Measurements from ENCODE around the gene SFRP4.
"Not testable (repeated sequence)": the region's sequence is repeated elsewhere in the genome, so short reads cannot be mapped to it uniquely, and the experiment has no call there.

The SFRP4 gene

DNA sequence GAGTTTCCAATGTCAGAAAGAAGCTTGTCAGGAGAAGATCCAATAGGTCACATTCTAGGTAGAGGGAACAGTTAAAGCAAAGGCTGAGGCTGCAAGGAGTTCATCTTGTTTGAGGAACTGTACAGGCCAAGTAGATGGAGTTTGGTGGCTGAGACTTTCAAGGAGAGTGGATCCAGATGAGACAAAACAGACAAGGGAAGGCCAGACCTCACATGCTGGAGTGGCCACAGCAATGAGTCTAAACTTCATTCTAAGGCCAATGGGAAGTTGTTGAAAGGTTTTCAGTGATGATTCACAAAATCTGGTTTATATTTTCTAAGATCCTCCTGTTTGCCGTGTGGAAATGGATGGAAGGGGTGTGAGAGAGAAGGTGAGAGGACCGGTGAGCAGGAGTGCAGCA is 43.9 kb upstream of the SFRP4 start:
- no peaks in the 10 kb centered on the region for H3K9me3 ChIP-seq (ENCODE audit: insufficient read depth, low read depth, low read length)
- H3K4me1 ChIP-seq (ENCODE audit: insufficient read depth, low read length, poor library complexity, severe bottlenecking), result no peaks in the 10 kb centered on the region
- TF ChIP-seq, protein P1, sequence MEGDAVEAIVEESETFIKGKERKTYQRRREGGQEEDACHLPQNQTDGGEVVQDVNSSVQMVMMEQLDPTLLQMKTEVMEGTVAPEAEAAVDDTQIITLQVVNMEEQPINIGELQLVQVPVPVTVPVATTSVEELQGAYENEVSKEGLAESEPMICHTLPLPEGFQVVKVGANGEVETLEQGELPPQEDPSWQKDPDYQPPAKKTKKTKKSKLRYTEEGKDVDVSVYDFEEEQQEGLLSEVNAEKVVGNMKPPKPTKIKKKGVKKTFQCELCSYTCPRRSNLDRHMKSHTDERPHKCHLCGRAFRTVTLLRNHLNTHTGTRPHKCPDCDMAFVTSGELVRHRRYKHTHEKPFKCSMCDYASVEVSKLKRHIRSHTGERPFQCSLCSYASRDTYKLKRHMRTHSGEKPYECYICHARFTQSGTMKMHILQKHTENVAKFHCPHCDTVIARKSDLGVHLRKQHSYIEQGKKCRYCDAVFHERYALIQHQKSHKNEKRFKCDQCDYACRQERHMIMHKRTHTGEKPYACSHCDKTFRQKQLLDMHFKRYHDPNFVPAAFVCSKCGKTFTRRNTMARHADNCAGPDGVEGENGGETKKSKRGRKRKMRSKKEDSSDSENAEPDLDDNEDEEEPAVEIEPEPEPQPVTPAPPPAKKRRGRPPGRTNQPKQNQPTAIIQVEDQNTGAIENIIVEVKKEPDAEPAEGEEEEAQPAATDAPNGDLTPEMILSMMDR (conservative IDR thresholded peaks at IDR 0.05; ENCODE audit: low read length), result no peak
- TF ChIP-seq EZH2phosphoT487 (IDR thresholded peaks at IDR 0.05; ENCODE audit: borderline replicate concordance), result no peak
- H3K36me3 ChIP-seq (ENCODE audit: insufficient read depth, low read length), result no peaks in the 10 kb centered on the region
- H3K4me2 ChIP-seq (ENCODE audit: low read depth, low read length, poor library complexity, severe bottlenecking), result no peak overlapping the region
- H3F3A ChIP-seq (ENCODE audit: low read depth), result no peaks in the 10 kb centered on the region
- H3K79me2 ChIP-seq (ENCODE audit: insufficient read depth, low read length), result no peaks in the 10 kb centered on the region
- no peaks in the 10 kb centered on the region for H3K27me3 ChIP-seq (ENCODE audit: insufficient read depth, low read length, poor library complexity, severe bottlenecking)
- H3K9me2 ChIP-seq (replicated peaks; ENCODE audit: low read depth, low read length), result no peaks in the 10 kb centered on the region
- no peak overlapping the region for H3K4me3 ChIP-seq (ENCODE audit: low read length, poor library complexity, severe bottlenecking)
- no peak overlapping the region for H3K9ac ChIP-seq (ENCODE audit: low read depth, low read length, poor library complexity, severe bottlenecking)
- no peaks in the 10 kb centered on the region for H4K20me1 ChIP-seq (ENCODE audit: insufficient read depth, low read length, poor library complexity, severe bottlenecking)
- H2AFZ ChIP-seq (ENCODE audit: low read length), result no peak overlapping the region

DNA sequence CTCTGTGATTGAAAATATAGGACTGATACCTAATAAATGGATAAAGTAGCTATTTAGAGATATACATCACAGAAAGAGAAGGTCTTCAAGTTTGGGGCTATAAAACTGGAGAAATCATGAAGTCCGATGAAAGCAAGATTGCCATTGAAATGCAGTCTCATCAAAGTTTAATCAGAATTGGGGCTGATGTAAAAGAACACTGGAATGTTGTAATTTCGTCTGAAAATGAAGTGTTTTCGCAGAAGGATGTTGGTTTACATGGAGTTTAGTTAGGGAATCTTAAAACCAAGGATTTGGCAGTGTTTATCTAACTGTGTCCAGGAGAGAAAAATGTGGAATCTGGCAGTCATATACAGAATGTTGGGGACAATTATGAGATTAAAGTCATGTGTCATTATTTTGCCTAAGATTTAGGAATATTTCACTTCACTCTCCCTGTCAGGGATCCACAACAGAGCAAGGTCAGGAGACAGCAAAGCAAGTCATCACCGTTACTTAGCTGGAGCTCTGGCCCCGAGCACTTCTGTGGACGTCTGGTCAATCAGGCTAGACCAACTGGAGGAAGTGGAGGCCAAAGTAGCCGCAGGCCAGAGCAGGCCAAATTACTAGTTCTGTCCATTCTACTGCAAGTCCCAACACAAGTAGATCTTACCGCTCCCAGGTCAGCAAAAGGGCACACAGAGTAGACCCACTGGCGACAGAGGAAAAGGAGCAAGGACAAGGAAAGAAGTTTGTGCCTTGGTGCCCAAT is 40.8 kb upstream of the SFRP4 start:
- H3K79me2 ChIP-seq (ENCODE audit: insufficient read depth, low read length), result no peaks in the 10 kb centered on the region
- no peak for TF ChIP-seq EZH2phosphoT487 (IDR thresholded peaks at IDR 0.05; ENCODE audit: borderline replicate concordance)
- TF ChIP-seq, protein P1 (conservative IDR thresholded peaks at IDR 0.05; ENCODE audit: low read length), result no peak
- H2AFZ ChIP-seq (ENCODE audit: low read length), result no peak overlapping the region
- 0 out of 2 replicates have a peak, but pooled peaks cover 3% of the 10 kb centered on the region for H3K36me3 ChIP-seq (ENCODE audit: insufficient read depth, low read length)
- H3K9me3 ChIP-seq (ENCODE audit: insufficient read depth, low read depth, low read length), result no peaks in the 10 kb centered on the region
- H3K4me1 ChIP-seq (ENCODE audit: insufficient read depth, low read length, poor library complexity, severe bottlenecking), result peaks cover 4% of the 10 kb centered on the region
- no peak overlapping the region for H3K9ac ChIP-seq (ENCODE audit: low read depth, low read length, poor library complexity, severe bottlenecking)
- H3K9me2 ChIP-seq (replicated peaks; ENCODE audit: low read depth, low read length), result no peaks in the 10 kb centered on the region
- no peaks in the 10 kb centered on the region for H4K20me1 ChIP-seq (ENCODE audit: insufficient read depth, low read length, poor library complexity, severe bottlenecking)
- H3F3A ChIP-seq (ENCODE audit: low read depth), result no peaks in the 10 kb centered on the region
- no peak overlapping the region for H3K4me3 ChIP-seq (ENCODE audit: low read length, poor library complexity, severe bottlenecking)
- no peaks in the 10 kb centered on the region for H3K27me3 ChIP-seq (ENCODE audit: insufficient read depth, low read length, poor library complexity, severe bottlenecking)
- H3K4me2 ChIP-seq (ENCODE audit: low read depth, low read length, poor library complexity, severe bottlenecking), result no peak overlapping the region

DNA sequence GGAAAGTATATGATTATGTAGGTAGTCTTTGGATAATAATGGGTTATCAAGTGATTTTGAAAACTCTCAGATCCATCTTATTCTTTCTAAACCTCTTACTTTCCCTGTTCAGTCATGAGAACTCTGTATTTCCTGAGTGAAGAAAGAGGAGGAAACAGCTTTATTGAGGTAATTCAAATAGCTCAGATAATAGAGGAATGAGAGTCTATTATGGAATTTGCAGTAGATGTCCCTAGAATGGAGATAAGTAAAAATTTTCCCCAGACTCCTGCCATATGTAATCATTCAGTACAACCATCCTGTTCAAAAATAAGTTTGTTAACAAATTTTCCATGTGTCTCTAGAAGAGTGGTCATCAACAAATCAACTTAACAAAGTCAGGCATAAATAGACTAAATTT is 40.2 kb upstream of the SFRP4 start:
- no peak overlapping the region for H2AFZ ChIP-seq (ENCODE audit: low read length)

DNA sequence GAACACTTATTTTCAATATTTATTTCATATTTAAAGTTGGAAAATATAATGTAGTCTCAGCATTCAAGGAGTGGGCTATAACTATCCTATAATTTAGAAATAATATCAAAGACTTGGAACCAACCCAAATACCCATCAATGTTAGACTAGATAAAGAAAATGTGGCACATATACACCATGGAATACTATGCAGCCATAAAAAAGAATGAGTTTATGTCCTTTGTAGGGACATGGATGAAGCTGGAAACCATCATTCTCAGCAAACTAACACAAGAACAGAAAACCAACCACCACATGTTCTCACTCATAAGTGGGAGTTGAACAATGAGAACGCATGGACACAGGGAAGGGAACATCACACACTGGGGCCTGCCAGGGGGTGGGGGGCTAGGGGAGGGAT is 37.6 kb upstream of the SFRP4 start:
- H3K4me2 ChIP-seq (ENCODE audit: low read depth, low read length, poor library complexity, severe bottlenecking); H3F3A ChIP-seq (ENCODE audit: low read depth); H3K27me3 ChIP-seq (ENCODE audit: insufficient read depth, low read length, poor library complexity, severe bottlenecking); H3K9ac ChIP-seq (ENCODE audit: low read depth, low read length, poor library complexity, severe bottlenecking); H3K9me2 ChIP-seq (replicated peaks; ENCODE audit: low read depth, low read length); H3K79me2 ChIP-seq (ENCODE audit: insufficient read depth, low read length); H4K20me1 ChIP-seq (ENCODE audit: insufficient read depth, low read length, poor library complexity, severe bottlenecking); H3K4me3 ChIP-seq (ENCODE audit: low read length, poor library complexity, severe bottlenecking); H2AFZ ChIP-seq (ENCODE audit: low read length); H3K9me3 ChIP-seq (ENCODE audit: insufficient read depth, low read depth, low read length): not testable (repeated sequence)
- Histone ChIP-seq H3K36me3 (ENCODE audit: insufficient read depth, low read length) (peaks cover 16% of the 10 kb centered on the region; the same call in 1 of the 2 replicates), H3K4me1 (ENCODE audit: insufficient read depth, low read length, poor library complexity, severe bottlenecking) (peaks cover 16% of the 10 kb centered on the region)

More for the DNA sequence above, 40.2 kb upstream of the SFRP4 start:
- Histone ChIP-seq H3K4me3 (ENCODE audit: low read length, poor library complexity, severe bottlenecking) (no peak overlapping the region), H3F3A (ENCODE audit: low read depth) (no peaks in the 10 kb centered on the region), H3K4me1 (ENCODE audit: insufficient read depth, low read length, poor library complexity, severe bottlenecking) (peaks cover 10% of the 10 kb centered on the region), H4K20me1 (ENCODE audit: insufficient read depth, low read length, poor library complexity, severe bottlenecking) (no peaks in the 10 kb centered on the region), H3K9ac (ENCODE audit: low read depth, low read length, poor library complexity, severe bottlenecking) (no peak overlapping the region), H3K27me3 (ENCODE audit: insufficient read depth, low read length, poor library complexity, severe bottlenecking) (no peaks in the 10 kb centered on the region), H3K9me3 (ENCODE audit: insufficient read depth, low read depth, low read length) (no peaks in the 10 kb centered on the region), H3K36me3 (ENCODE audit: insufficient read depth, low read length) (0 out of 2 replicates have a peak, but pooled peaks cover 3% of the 10 kb centered on the region), H3K4me2 (ENCODE audit: low read depth, low read length, poor library complexity, severe bottlenecking) (no peak overlapping the region), H3K9me2 (replicated peaks; ENCODE audit: low read depth, low read length) (no peaks in the 10 kb centered on the region), H3K79me2 (ENCODE audit: insufficient read depth, low read length) (no peaks in the 10 kb centered on the region)
- TF ChIP-seq EZH2phosphoT487 (IDR thresholded peaks at IDR 0.05; ENCODE audit: borderline replicate concordance), result no peak
- TF ChIP-seq, protein P1 (conservative IDR thresholded peaks at IDR 0.05; ENCODE audit: low read length), result no peak

Data from Loucy (cell line).